HepG2 (cell line): Measurements from ENCODE around the gene UBC. TPM values are rescaled to one million over a fixed set of nuclear protein-coding genes. Genes with fewer than 3 reads are reported as not detected.
A peak's percentile ranks its signal among the peaks of the same experiment; 100 is the strongest.

ENCODE experiments used
- ADNP ChIP-seq: sonication (generic); formaldehyde crosslinking; IDR thresholded peaks from 2 replicates; pipeline ENCODE4 v1.4.0; 2020; ENCODE audit warnings: missing genetic modification reagents
- BATF2 ChIP-seq: sonication (generic); formaldehyde crosslinking; IDR thresholded peaks from 2 replicates; pipeline ENCODE4 v1.8.0; 2022; ENCODE audit warnings: mild to moderate bottlenecking, missing genetic modification reagents, moderate library complexity
- DBP ChIP-seq: sonication (generic); formaldehyde crosslinking; IDR thresholded peaks from 2 replicates; pipeline ENCODE4 v1.4.0; 2020; ENCODE audit warnings: missing genetic modification reagents; ENCODE audit errors: not compliant biosample characterization
- LBX2 ChIP-seq: sonication (generic); formaldehyde crosslinking; IDR thresholded peaks from 2 replicates; pipeline ENCODE4 v1.5.0; 2020; ENCODE audit warnings: missing genetic modification reagents, mild to moderate bottlenecking, borderline replicate concordance
- MYNN ChIP-seq: sonication (generic); formaldehyde crosslinking; IDR thresholded peaks from 2 replicates; pipeline ENCODE4 v1.4.0; 2020; ENCODE audit warnings: mild to moderate bottlenecking, low read depth, missing genetic modification reagents
- SYNCRIP ChIP-seq: fragments of 200-400 bp; formaldehyde crosslinking; IDR thresholded peaks from 2 replicates; pipeline ENCODE4 v1.6.1; 2018; ENCODE audit warnings: mild to moderate bottlenecking, low read depth, low read length; ENCODE audit not compliant: insufficient read depth
- TRIM24 ChIP-seq: sonication (generic); formaldehyde crosslinking; IDR thresholded peaks from 2 replicates; pipeline ENCODE4 v1.8.0; 2022; ENCODE audit warnings: mild to moderate bottlenecking, missing genetic modification reagents
- U2AF2 ChIP-seq: fragments of 200-400 bp; formaldehyde crosslinking; IDR thresholded peaks from 2 replicates; pipeline ENCODE4 v1.6.1; 2017; ENCODE audit warnings: low read depth, mild to moderate bottlenecking, low read length
- ZBTB40 ChIP-seq, 2 experiments: fragments of 450-650 bp in 1 of 2; sonication (generic) in 1 of 2; formaldehyde crosslinking in 1 of 2; IDR thresholded peaks; 2 replicates each; pipeline versions ENCODE4 v1.6.1 to v1.8.0; 2016 to 2022; ENCODE audit warnings: antibody characterized with exemption in 1 of 2, mild to moderate bottlenecking in 1 of 2, missing genetic modification reagents in 1 of 2
- ZBTB7B ChIP-seq: sonication (generic); formaldehyde crosslinking; IDR thresholded peaks from 2 replicates; pipeline ENCODE4 v1.4.0; 2020; ENCODE audit warnings: missing genetic modification reagents
- ZNF282 ChIP-seq: fragments of 450-650 bp; IDR thresholded peaks from 2 replicates; pipeline ENCODE4 v1.6.1; 2018; ENCODE audit not compliant: partially characterized antibody
- ZNF460 ChIP-seq: sonication (generic); formaldehyde crosslinking; IDR thresholded peaks from 2 replicates; pipeline ENCODE4 v1.5.1; 2020; ENCODE audit warnings: missing genetic modification reagents, mild to moderate bottlenecking, borderline replicate concordance
- ZNF552 ChIP-seq: sonication (generic); formaldehyde crosslinking; IDR thresholded peaks from 2 replicates; pipeline ENCODE4 v1.9.0; 2022; ENCODE audit warnings: missing genetic modification reagents, mild to moderate bottlenecking, borderline replicate concordance
- ZNF605 ChIP-seq: sonication (generic); formaldehyde crosslinking; IDR thresholded peaks from 2 replicates; pipeline ENCODE4 v1.8.0; 2022; ENCODE audit warnings: mild to moderate bottlenecking, missing genetic modification reagents
- polyA plus RNA-seq, 8 experiments: library from polyadenylated mRNA; depleted of rRNA in 3 of 8; stranded (reverse) in 7 of 8; unstranded in 1 of 8; fragments of >200 nt; fragmentation: Illumina TruSeq in 4 of 8; extraction: Trizol in 4 of 8; gene quantifications; 2 replicates each; pipeline versions ENCODE4 v1.2.1 to v1.2.3, GENCODE V29; 2011 to 2016; ENCODE audit warnings: low read depth in 4 of 8, missing spikeins in 1 of 8, mixed read lengths in 1 of 8; ENCODE audit not compliant: insufficient read depth in 1 of 8
- total RNA-seq, 5 experiments: library from RNA; depleted of rRNA; stranded (reverse); fragments of >200 nt; fragmentation: Illumina TruSeq; extraction: Trizol; gene quantifications; 2 replicates each; pipeline ENCODE4 v1.2.3, GENCODE V29; 2016; ENCODE audit warnings: low read depth in 1 of 5
- TF ChIP-seq, protein P1 (sequence below): sonication (generic); formaldehyde crosslinking; IDR thresholded peaks from 2 replicates; pipeline ENCODE4 v1.8.1; 2023; ENCODE audit warnings: mild to moderate bottlenecking, missing genetic modification reagents

UBC gene
- total and polyA plus RNA-seq, 2 of the 13 experiments (the other 11 are each of a cell fraction or from before 2014, with no cell fraction given): 805 to 1,432 TPM

DNA sequence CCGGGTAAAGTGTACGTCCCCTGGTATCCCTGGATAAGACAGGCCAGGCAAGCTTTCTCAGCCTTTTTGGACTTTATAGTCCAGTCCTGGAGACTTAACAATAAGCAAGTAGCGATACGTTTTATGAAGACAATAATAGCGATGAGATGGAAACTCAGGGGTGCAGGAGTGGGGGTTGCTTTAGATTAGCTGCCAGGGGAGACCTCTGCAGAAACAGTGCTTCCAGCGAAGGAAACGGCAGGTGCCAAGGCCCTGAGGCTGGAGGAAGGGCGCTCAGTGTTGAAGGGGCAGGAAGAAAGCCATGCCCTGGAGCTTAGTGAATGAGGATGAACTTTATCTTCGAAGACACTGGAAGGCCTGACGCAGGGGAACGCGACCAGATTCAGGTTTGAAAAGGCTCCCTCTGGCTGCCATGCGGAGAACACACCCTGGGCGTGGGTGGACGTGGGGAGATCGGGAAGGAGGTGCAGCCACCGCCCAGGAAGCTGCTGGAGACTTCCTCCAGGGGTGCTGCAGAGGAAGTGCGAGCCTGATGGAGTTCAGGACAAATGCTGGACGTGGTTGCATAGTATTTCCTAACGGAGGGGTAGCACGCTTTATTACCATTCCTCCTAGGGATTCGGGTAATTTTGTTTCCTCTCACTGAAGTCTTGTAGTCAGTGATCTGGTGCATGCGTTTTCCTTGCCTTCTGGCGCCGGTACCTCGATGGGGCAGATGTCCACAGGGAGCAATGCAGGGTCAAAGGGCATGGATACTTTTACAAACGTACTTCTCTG is 26.1 kb upstream of the UBC start (continued):
- no peak for TF ChIP-seq ZBTB40 (IDR thresholded peaks at IDR 0.05)
- TF ChIP-seq ZBTB40 (CRISPR knock-in tag; IDR thresholded peaks at IDR 0.05): peak; percentile 71
- TF ChIP-seq ZNF460 (CRISPR knock-in tag): no peak
- TF ChIP-seq ZNF552 (CRISPR knock-in tag): no peak
- TF ChIP-seq ADNP: no peak
- no peak for TF ChIP-seq DBP (CRISPR knock-in tag)
- no peak for TF ChIP-seq LBX2 (CRISPR knock-in tag)
- TF ChIP-seq TRIM24 (CRISPR knock-in tag): no peak
- TF ChIP-seq ZNF605 (CRISPR knock-in tag): 0 out of 2 replicates have a peak, but pooled peaks have one; percentile 51
- TF ChIP-seq MYNN: no peak
- TF ChIP-seq U2AF2: no peak
- TF ChIP-seq ZNF282: no peak
- TF ChIP-seq, protein P1, sequence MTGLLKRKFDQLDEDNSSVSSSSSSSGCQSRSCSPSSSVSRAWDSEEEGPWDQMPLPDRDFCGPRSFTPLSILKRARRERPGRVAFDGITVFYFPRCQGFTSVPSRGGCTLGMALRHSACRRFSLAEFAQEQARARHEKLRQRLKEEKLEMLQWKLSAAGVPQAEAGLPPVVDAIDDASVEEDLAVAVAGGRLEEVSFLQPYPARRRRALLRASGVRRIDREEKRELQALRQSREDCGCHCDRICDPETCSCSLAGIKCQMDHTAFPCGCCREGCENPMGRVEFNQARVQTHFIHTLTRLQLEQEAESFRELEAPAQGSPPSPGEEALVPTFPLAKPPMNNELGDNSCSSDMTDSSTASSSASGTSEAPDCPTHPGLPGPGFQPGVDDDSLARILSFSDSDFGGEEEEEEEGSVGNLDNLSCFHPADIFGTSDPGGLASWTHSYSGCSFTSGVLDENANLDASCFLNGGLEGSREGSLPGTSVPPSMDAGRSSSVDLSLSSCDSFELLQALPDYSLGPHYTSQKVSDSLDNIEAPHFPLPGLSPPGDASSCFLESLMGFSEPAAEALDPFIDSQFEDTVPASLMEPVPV (CRISPR knock-in tag): no peak
- TF ChIP-seq SYNCRIP: no peak
- peak; percentile 31; the same call in 1 of the 2 replicates for TF ChIP-seq ZBTB7B (CRISPR knock-in tag)
- no peak for TF ChIP-seq BATF2
